Activated CD4-positive, alpha-beta memory T cell treated with anti-CD3 and anti-CD28 coated beads, Interleukin-2, amount 10 ng/mL, durations not matched to agents 7 days and 5 days (primary cell): ENCODE measurements around the gene ACBD6. TPM values are rescaled to one million over a fixed set of nuclear protein-coding genes. Genes with fewer than 3 reads are reported as not detected.

Experiments used
- CTCF ChIA-PET: fragments of 350-600 bp; sonication (Branson Sonifier 250); formaldehyde crosslinking; loops from one replicate; lab custom pipeline; 2021; ENCODE audit warnings: antibody characterized with exemption, inconsistent platforms; lab: Charles Lee
- POLR2A ChIA-PET: fragments of 350-600 bp; sonication (Branson Sonifier 250); formaldehyde crosslinking; loops from one replicate; lab custom pipeline; 2021; ENCODE audit warnings: antibody characterized with exemption; lab: Charles Lee
- DNase-seq: peaks from one replicate; pipeline ENCODE4 v3.0.0-alpha.2; 2020
- H3K27ac Mint-ChIP-seq: one replicate; pipeline ENCODE4 v1.8.0; 2021; ENCODE audit warnings: mild to moderate bottlenecking, mixed read lengths
- H3K27me3 Mint-ChIP-seq: one replicate; pipeline ENCODE4 v1.8.0; 2021; ENCODE audit warnings: mixed read lengths
- H3K36me3 Mint-ChIP-seq: one replicate; pipeline ENCODE4 v1.8.0; 2021; ENCODE audit warnings: low read depth, mixed read lengths
- H3K4me1 Mint-ChIP-seq: one replicate; pipeline ENCODE4 v1.8.0; 2021; ENCODE audit warnings: mixed read lengths
- H3K4me3 Mint-ChIP-seq: one replicate; pipeline ENCODE4 v1.8.0; 2021; ENCODE audit warnings: mild to moderate bottlenecking, mixed read lengths
- H3K9me3 Mint-ChIP-seq: one replicate; pipeline ENCODE4 v1.8.0; 2021; ENCODE audit warnings: mixed read lengths
- total RNA-seq, 2 experiments: library from RNA; stranded (reverse); gene quantifications; one replicate each; pipeline ENCODE4 v1.2.3, GENCODE V29; 2021

The ACBD6 gene
- total RNA-seq, 2 experiments from 2014 or later = 27.5 to 33.2 TPM

DNA sequence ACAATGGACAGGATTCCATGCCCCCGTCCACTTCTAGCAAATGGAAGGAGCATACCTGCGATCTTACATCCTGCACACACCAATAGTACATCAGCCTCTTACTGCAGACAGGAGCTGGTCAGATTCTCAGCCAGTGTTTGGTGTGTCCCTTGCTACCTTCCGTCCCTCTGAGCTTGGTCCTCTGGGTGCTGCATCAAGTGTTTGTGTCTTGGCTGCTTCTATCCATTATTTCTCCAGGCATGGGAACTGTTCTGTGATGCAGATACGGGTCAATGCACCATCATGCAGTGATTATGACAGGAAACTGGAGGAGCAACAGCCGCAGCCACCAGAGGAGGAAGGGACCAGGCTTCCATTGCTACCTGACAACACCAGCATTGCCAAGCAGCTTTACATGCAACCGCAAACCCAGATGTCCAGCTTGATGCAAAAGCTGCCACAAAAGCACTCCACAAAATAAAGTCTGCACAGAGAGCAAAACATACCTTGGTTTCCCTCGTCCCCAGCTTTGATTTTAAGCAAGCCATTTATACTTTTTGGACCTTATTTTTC, 34.5 kb upstream of the ACBD6 start:
- H3K36me3 Mint-ChIP-seq = no peaks in the 10 kb centered on the region
- H3K27me3 Mint-ChIP-seq = peaks cover 13% of the 10 kb centered on the region
- no peak for DNase-seq
- H3K4me3 Mint-ChIP-seq = no peak overlapping the region
- no peaks in the 10 kb centered on the region for H3K4me1 Mint-ChIP-seq
- no peaks in the 10 kb centered on the region for H3K9me3 Mint-ChIP-seq
- CTCF ChIA-PET = interaction anchor here (0.6 to 9.8 kb wide), 4 partner anchors 8 to 326 kb away, joined by 3 to 113 read pairs (median 5); no protein-coding TSS in a partner anchor
- no peak overlapping the region for H3K27ac Mint-ChIP-seq
- POLR2A ChIA-PET = no interaction called here

DNA sequence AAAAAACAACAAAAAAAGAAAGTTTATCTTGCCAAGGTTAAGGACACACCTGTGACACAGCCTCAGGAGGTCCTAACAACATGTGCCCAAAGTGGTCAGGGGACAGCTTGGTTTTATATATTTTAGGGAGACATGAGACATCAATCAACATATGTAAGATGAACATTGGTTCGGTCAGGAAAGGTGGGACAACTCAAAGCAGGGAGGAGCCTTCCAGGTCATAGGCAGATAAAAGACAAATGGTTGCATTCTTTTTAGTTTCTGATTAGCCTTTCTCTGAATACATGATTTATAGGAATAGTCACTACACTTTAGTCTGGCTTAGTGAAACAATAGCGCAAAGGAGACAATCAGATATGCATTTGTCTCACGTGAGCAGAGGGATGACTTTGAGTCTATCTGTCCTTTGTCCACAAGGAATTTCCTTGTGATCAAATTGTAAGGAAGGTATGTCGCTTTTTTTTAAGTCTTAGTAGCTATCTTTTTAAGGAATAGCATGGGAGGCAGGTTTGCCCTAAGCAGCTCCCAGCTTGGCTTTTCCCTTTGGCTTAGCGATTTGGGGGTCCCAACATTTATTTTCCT, 33.1 kb upstream of the ACBD6 start:
- Mint-ChIP-seq H3K27me3 (peaks cover 13% of the 10 kb centered on the region), H3K4me3 (no peak overlapping the region), H3K4me1 (no peaks in the 10 kb centered on the region), H3K27ac (no peak overlapping the region), H3K9me3 (no peaks in the 10 kb centered on the region), H3K36me3 (no peaks in the 10 kb centered on the region)
- DNase-seq = no peak
- ChIA-PET CTCF (interaction anchor here (0.7 to 9.8 kb wide), 3 partner anchors 20 to 328 kb away, joined by 5 to 113 read pairs (median 16); no protein-coding TSS in a partner anchor), POLR2A (no interaction called here)

DNA sequence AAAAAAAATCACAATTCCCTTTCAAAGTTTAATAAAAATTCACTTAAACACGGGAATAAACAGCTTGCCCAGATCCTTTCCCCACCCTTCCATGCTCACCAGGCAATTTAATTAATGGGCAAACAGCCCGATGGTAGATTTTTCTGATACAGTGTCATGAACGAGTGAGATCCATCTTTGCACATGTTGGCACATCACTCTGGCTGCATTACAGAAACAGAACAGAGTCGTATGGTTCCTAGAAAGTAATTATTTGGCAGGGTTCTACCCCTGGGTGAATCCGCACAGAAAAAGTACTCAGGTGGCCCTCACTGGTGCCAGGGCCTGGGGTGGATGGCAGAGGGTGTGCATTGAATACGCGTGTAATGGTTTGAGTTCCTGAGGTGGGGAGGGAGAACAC, 31.8 kb upstream of the ACBD6 start:
- CTCF ChIA-PET = interaction anchor here (3.3 to 9.8 kb wide), 2 partner anchors 18 to 329 kb away, joined by 16 to 113 read pairs; no protein-coding TSS in a partner anchor
- peaks cover 15% of the 10 kb centered on the region for H3K27me3 Mint-ChIP-seq
- no peak overlapping the region for H3K27ac Mint-ChIP-seq
- H3K9me3 Mint-ChIP-seq = no peaks in the 10 kb centered on the region
- POLR2A ChIA-PET = no interaction called here
- no peak overlapping the region for H3K4me3 Mint-ChIP-seq
- H3K4me1 Mint-ChIP-seq = no peaks in the 10 kb centered on the region
- DNase-seq = no peak
- no peaks in the 10 kb centered on the region for H3K36me3 Mint-ChIP-seq

DNA sequence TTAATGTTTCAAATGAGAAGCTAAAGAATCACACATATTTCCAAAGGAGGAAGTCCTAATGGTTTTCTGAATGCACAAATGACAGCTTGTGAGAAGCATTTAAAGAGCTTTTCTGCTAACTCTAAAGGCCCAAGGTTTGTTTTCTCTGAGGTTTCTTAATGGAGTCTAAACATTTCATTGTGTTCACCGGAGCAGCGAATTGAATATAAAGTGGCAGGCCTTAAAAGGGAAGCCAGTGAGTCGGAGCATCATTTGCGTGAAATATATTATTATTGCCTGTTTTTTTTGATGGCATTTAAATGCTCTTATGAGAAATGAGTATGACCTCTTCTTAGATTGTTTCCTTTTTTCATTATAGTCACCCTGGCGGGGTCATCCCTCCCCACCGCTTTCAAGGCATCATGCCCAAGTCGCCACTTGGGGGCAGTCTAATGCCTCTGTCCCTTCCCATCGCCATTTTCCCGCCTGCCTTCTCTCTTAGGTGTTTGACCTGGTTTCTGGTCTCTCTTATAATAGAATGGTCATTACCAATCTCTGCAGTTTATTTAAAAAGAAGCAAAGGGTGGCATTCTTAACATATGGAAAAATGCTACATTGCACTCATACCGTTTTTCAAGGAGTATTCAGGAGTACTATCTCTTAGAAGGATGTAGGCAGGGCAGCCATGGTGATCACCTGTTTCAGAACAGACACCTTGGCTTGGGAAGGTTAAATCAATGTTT, 31.1 kb upstream of the ACBD6 start:
- H3K27ac Mint-ChIP-seq = no peak overlapping the region
- peaks cover 17% of the 10 kb centered on the region for H3K27me3 Mint-ChIP-seq
- H3K9me3 Mint-ChIP-seq = no peaks in the 10 kb centered on the region
- H3K36me3 Mint-ChIP-seq = no peaks in the 10 kb centered on the region
- no peaks in the 10 kb centered on the region for H3K4me1 Mint-ChIP-seq
- peak; percentile 72 for DNase-seq
- H3K4me3 Mint-ChIP-seq = no peak overlapping the region
- POLR2A ChIA-PET = interaction anchor here (0.7 to 1.3 kb wide), 2 partner anchors 31 to 98 kb away, joined by 3 read pairs; partner anchors contain the start of gene XPR1
- CTCF ChIA-PET = interaction anchor here (0.7 to 9.8 kb wide), 5 partner anchors 15 to 609 kb away, joined by 3 to 113 read pairs (median 8); no protein-coding TSS in a partner anchor

DNA sequence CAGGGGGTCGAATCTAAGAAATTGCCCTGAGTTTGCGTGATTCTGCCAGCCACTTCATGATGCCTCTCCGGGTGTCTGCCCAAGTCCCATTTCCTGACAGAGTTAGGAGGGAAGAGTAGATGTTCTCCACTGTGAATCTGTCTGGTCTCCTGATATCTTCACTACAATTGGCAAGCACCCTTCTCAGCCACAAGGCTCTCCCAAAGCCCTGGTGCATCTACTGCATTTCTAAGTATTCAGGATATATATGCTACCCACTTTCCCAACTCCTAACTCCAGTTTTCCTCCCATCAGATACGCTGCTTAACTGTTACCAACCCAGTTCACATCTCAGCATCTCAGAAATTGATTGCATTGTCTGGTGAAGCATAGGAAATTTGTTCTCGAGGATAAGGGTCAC, 30.5 kb upstream of the ACBD6 start:
- DNase-seq = no peak
- no peaks in the 10 kb centered on the region for H3K9me3 Mint-ChIP-seq
- no peaks in the 10 kb centered on the region for H3K4me1 Mint-ChIP-seq
- ChIA-PET CTCF (interaction anchor here (0.7 to 9.8 kb wide), 6 partner anchors 13 to 609 kb away, joined by 3 to 113 read pairs (median 6); no protein-coding TSS in a partner anchor), POLR2A (interaction anchor here (0.7 to 1.3 kb wide), 2 partner anchors 31 to 99 kb away, joined by 3 read pairs; partner anchors contain the start of gene XPR1)
- no peak overlapping the region for H3K4me3 Mint-ChIP-seq
- H3K27ac Mint-ChIP-seq = no peak overlapping the region
- H3K27me3 Mint-ChIP-seq = peaks cover 14% of the 10 kb centered on the region
- no peaks in the 10 kb centered on the region for H3K36me3 Mint-ChIP-seq

DNA sequence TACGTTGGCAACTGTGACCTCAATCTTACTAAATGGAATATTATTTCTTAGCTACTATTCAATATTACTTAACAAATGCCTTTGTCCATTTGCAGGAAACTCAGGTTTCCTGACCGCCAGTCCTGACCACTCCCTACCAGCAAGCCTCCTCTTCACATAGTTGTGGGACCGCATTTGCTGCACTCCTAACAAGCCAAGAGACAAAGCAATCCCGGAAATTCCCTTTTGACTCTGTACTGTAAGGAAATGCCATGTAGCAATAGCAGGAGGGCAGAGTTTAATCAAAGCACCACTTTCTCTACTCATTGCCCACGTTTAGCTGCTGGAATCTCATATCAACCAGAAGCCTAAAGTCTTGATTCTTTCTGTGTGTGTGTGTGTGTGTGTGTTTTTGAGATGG, 28.1 kb upstream of the ACBD6 start:
- Mint-ChIP-seq H3K4me1 (no peaks in the 10 kb centered on the region), H3K27ac (no peak overlapping the region), H3K27me3 (peaks cover 11% of the 10 kb centered on the region), H3K9me3 (no peaks in the 10 kb centered on the region), H3K36me3 (no peaks in the 10 kb centered on the region), H3K4me3 (no peak overlapping the region)
- CTCF ChIA-PET = interaction anchor here (0.7 to 9.8 kb wide), 4 partner anchors 15 to 353 kb away, joined by 3 to 113 read pairs (median 6); no protein-coding TSS in a partner anchor
- POLR2A ChIA-PET = no interaction called here
- DNase-seq = no peak

DNA sequence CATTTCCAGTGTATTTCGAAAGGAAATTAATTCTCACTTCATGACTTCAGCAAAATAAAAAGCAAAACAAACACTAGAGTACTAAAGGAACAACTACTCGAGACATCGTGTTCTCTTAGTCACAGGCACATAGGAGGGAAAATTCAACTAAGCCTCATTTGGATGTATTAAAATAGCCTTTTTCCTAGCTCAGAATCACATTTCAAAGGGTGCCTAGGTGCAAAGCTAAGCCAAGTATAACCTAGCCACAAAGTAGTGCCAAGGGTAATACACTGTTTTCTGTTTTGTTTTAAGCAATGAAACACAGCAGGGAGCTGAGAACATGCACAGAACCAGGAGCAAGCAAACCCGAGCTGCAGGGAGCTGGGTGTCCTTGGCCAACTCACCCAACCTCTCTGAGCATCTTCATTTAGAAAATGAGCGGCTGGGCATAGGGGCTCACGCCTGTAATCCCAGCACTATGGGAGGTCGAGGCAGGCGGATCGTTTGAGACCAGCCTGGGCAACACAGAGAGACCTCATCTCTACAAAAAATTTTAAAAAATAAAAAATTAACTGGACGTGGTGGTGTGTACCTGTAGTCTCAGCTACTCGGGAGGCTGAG, 26.6 kb upstream of the ACBD6 start:
- POLR2A ChIA-PET = no interaction called here
- no peaks in the 10 kb centered on the region for H3K36me3 Mint-ChIP-seq
- H3K27ac Mint-ChIP-seq = no peak overlapping the region
- CTCF ChIA-PET = interaction anchor here (1.1 to 1.7 kb wide), 5 partner anchors 8 to 335 kb away, joined by 3 to 9 read pairs (median 6); no protein-coding TSS in a partner anchor
- H3K4me1 Mint-ChIP-seq = no peaks in the 10 kb centered on the region
- no peak overlapping the region for H3K4me3 Mint-ChIP-seq
- no peaks in the 10 kb centered on the region for H3K9me3 Mint-ChIP-seq
- DNase-seq = no peak
- peaks cover 9% of the 10 kb centered on the region for H3K27me3 Mint-ChIP-seq

DNA sequence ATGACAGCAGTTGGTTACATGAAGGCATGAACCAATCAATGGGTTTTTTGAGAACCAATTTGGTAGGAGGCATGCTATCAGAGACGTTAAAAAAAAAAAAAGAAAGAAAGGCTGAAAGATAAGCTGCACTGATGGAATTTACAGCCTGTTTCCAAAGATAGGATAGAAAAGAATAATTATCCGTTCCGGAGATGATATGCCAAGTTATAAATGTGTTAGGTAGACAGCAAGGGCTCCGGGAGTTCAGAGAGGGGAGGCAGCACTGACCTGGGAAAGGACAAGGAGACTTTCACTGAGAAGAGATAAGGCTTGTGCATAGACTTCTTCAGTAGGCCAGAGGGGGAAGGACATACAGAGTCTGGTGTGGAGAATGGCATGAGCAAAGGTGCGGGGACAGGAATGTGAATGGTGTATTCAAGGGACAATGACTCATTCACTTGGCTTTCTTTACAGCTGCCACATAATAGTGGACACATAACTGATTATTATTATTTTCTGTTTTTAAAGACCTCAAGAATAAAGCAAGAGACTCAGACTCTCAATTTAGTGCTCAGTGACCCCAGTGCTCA, 24.8 kb upstream of the ACBD6 start:
- POLR2A ChIA-PET = no interaction called here
- CTCF ChIA-PET = no interaction called here
- Mint-ChIP-seq H3K4me3 (no peak overlapping the region), H3K27ac (no peak overlapping the region), H3K4me1 (no peaks in the 10 kb centered on the region), H3K27me3 (peaks cover 7% of the 10 kb centered on the region), H3K9me3 (no peaks in the 10 kb centered on the region), H3K36me3 (no peaks in the 10 kb centered on the region)
- DNase-seq = no peak

DNA sequence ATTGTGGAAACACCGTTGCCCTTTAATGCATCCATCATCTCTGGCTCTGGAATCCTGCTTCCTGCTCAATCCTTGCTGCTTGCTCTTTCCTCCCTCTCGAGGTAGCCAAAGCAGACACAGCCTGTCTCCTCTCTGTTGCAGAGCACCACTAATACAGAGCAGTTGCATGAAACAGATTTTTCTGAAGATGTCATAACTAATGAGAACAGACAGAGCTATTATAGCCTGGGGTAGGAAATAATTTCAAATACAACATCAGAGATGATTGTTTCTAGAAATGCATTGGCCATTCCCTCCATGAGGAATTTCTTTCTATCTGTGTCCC, 23.3 kb upstream of the ACBD6 start:
- no peaks in the 10 kb centered on the region for H3K4me1 Mint-ChIP-seq
- H3K4me3 Mint-ChIP-seq = no peak overlapping the region
- CTCF ChIA-PET = no interaction called here
- no peaks in the 10 kb centered on the region for H3K9me3 Mint-ChIP-seq
- no peak overlapping the region for H3K27ac Mint-ChIP-seq
- peaks cover 7% of the 10 kb centered on the region for H3K27me3 Mint-ChIP-seq
- DNase-seq = no peak
- H3K36me3 Mint-ChIP-seq = no peaks in the 10 kb centered on the region
- POLR2A ChIA-PET = no interaction called here

DNA sequence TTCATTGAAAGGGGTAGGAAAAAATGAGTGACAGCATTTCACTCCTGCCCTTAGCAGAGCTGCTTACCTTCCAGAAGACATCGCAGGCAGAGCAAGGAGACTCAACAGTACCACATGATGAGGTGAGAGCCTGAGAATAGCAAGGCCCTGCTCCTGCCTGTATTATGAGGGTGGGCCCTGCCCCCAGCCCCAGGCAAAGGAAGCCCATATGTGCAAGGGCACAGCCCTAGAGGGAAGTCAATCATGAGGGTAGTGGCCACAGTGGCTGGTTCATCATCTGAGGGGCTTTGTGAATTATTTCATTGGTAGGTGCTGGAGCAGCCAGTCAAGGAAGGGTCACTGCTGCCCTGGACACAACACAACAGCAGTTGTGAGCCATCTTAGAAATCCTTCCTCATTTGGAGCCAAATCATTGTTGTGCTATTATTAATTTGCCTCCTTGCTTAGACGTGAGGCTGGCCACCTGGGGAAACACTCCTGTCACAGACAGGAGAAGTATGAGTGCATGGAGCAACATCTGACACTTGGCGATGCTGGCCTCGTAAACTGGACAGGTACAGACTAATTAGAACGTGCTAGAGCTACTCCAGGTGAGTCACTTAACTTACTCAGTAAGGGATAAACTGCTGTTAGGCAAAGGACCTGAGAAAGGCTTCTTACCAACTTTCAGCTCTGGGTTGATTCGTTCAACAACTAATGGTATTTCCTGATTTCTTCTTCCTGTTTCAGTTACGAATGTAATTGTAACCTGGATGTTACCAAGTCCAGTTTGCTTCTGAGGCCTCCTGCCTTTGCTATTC, 22.7 kb upstream of the ACBD6 start:
- Mint-ChIP-seq H3K27ac (no peak overlapping the region), H3K27me3 (peaks cover 5% of the 10 kb centered on the region), H3K4me1 (no peaks in the 10 kb centered on the region), H3K4me3 (no peak overlapping the region), H3K9me3 (no peaks in the 10 kb centered on the region), H3K36me3 (no peaks in the 10 kb centered on the region)
- DNase-seq = no peak
- CTCF ChIA-PET = interaction anchor here (1.3 to 1.5 kb wide), 2 partner anchors 10 to 339 kb away, joined by 4 to 8 read pairs; no protein-coding TSS in a partner anchor
- POLR2A ChIA-PET = no interaction called here

DNA sequence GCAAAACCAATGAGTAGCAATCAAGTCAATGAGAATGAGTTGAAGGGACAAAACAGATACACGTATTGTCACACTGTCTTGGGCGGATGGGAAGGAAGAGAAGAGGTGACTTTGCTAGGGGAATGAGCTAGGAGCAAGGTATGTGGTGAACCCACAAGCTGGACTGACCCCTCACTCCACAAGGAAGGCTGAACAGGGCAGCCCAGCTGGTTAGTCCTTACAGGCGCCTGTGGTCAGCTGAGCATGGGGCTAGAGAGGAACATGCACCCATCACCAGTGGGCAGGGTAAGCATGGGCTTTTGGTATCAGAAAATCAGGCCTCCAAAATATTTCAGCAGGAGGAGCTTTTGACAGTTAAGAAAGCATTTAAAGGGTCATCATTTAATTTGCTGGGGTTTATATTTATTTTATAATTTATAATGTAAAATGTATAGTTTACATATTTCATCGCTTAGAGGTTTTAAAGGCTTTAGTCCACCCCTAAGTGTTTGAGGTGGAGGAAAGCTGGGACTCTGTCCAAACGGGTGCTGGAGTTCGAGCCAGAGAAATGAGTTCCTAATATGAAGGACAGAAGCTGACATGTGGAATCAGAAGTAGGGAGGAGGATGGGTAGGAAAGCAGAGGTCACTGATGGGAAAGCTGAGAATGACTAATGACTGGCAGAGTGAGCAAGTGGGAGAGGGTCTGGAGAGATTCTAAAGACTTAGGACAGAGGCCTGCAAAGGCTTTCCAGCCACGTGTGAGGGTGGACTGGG, 22.0 kb upstream of the ACBD6 start:
- no peak overlapping the region for H3K4me3 Mint-ChIP-seq
- no peaks in the 10 kb centered on the region for H3K9me3 Mint-ChIP-seq
- no peak overlapping the region for H3K27ac Mint-ChIP-seq
- no peak for DNase-seq
- POLR2A ChIA-PET = no interaction called here
- H3K4me1 Mint-ChIP-seq = no peaks in the 10 kb centered on the region
- no peaks in the 10 kb centered on the region for H3K36me3 Mint-ChIP-seq
- CTCF ChIA-PET = interaction anchor here (1.3 to 1.5 kb wide), 2 partner anchors 9 to 340 kb away, joined by 4 to 8 read pairs; no protein-coding TSS in a partner anchor
- H3K27me3 Mint-ChIP-seq = peaks cover 5% of the 10 kb centered on the region
